Mucosa of rectum (tissue), 2 donors: ENCODE results near the gene VTCN1.

ENCODE experiments used
- H3K27ac ChIP-seq, 2 donors: one replicate each; pipeline ENCODE4 v1.7.0; 2013; ENCODE audit warnings: inconsistent platforms in 2 of 2, low read depth in 2 of 2, low read length in 2 of 2
- H3K27me3 ChIP-seq, 2 donors: one replicate each; pipeline ENCODE4 v1.7.0; 2013; ENCODE audit warnings: low read length in 2 of 2; ENCODE audit not compliant: control insufficient read depth in 2 of 2, insufficient read depth in 2 of 2
- H3K36me3 ChIP-seq, 2 donors: one replicate each; pipeline ENCODE4 v1.7.0; 2013; ENCODE audit warnings: low read length in 2 of 2; ENCODE audit not compliant: control insufficient read depth in 2 of 2, insufficient read depth in 2 of 2
- H3K4me1 ChIP-seq, 2 donors: one replicate each; pipeline ENCODE4 v1.7.0; 2013; ENCODE audit warnings: low read length in 2 of 2, mild to moderate bottlenecking in 1 of 2; ENCODE audit not compliant: control insufficient read depth in 2 of 2, insufficient read depth in 2 of 2
- H3K4me3 ChIP-seq, 2 donors: one replicate each; pipeline ENCODE4 v1.7.0; 2013; ENCODE audit warnings: low read length in 2 of 2
- H3K9ac ChIP-seq, 2 donors: one replicate each; pipeline ENCODE4 v1.7.0; 2013; ENCODE audit warnings: low read length in 2 of 2, low read depth in 1 of 2, mild to moderate bottlenecking in 1 of 2
- H3K9me3 ChIP-seq, 2 donors: one replicate each; pipeline ENCODE4 v1.7.0; 2013; ENCODE audit warnings: low read length in 2 of 2; ENCODE audit not compliant: control insufficient read depth in 2 of 2
- donor health status: healthy.
- donor health status: Normal muscosa, but diverticular disease.

Gene VTCN1

GRCh38 chr1:117183112-117183511 is 27.6 kb downstream of the VTCN1 start:
- Histone ChIP-seq H3K27me3 (no peaks in the 10 kb centered on the region), H3K4me3 (no peak overlapping the region), H3K9me3 (no peaks in the 10 kb centered on the region), H3K4me1 (no peaks in the 10 kb centered on the region), H3K27ac (no peak overlapping the region), H3K9ac (no peak overlapping the region), H3K36me3 (no peaks in the 10 kb centered on the region)

DNA sequence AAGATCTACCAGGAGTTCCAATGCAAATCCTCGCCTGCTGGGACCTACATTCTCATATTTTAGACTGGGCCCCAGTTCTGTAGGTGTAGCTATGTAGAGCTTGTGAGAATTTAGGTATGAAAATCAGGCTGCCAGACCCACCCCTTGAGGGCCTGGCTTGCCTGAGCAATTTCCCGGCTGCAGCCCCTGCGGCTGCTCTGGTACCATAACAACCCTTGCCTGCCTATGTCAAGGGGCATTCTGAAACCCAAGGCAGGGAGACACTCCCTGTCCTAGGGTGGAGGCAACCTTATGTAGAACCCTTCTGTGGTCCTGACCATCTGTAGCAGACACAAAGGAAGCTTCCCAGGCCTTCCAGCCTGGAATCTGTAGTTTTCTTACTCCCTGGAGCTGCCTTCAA is 28.4 kb downstream of the VTCN1 start:
- Histone ChIP-seq H3K9ac (no peak overlapping the region), H3K4me3 (no peak overlapping the region), H3K9me3 (no peaks in the 10 kb centered on the region), H3K27ac (no peak overlapping the region), H3K4me1 (no peaks in the 10 kb centered on the region), H3K27me3 (no peaks in the 10 kb centered on the region), H3K36me3 (no peaks in the 10 kb centered on the region)

- Histone ChIP-seq H3K27me3 (no peaks in the 10 kb centered on the region), H3K9ac (no peak overlapping the region), H3K4me3 (no peak overlapping the region), H3K4me1 (no peaks in the 10 kb centered on the region), H3K36me3 (no peaks in the 10 kb centered on the region), H3K27ac (no peak overlapping the region), H3K9me3 (no peaks in the 10 kb centered on the region)
These were observed 29.1 kb downstream of the VTCN1 start for GRCh38 chr1:117181630-117182041.

GRCh38 chr1:117180147-117180967 is 30.4 kb downstream of the VTCN1 start:
- Histone ChIP-seq H3K27me3 (no peaks in the 10 kb centered on the region), H3K9me3 (no peaks in the 10 kb centered on the region), H3K36me3 (no peaks in the 10 kb centered on the region), H3K9ac (no peak overlapping the region), H3K27ac (no peak overlapping the region), H3K4me3 (no peak overlapping the region), H3K4me1 (no peaks in the 10 kb centered on the region)

DNA sequence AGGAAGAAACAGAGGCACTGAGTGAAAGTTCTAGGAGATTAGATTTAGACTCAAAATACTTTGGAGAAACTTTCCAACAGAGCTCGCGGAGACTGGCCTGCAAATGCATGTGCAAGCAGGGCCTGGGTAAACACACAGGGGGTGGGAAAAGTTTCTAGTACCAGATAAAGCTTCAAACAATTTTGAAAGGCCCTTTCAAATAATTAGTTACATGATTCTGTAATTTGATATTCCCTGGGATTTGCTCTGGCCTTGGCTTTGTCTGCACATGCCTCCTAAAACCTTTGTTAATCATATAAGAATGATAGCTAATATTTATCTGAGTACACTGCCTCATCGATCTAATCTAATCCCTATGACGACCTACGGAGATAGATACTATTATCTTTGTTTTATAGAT is 31.3 kb downstream of the VTCN1 start:
- H3K27ac ChIP-seq: no peak overlapping the region
- H3K9me3 ChIP-seq: no peaks in the 10 kb centered on the region
- H3K4me3 ChIP-seq: no peak overlapping the region
- H3K27me3 ChIP-seq: no peaks in the 10 kb centered on the region
- no peaks in the 10 kb centered on the region for H3K36me3 ChIP-seq
- H3K9ac ChIP-seq: no peak overlapping the region
- no peaks in the 10 kb centered on the region for H3K4me1 ChIP-seq

DNA sequence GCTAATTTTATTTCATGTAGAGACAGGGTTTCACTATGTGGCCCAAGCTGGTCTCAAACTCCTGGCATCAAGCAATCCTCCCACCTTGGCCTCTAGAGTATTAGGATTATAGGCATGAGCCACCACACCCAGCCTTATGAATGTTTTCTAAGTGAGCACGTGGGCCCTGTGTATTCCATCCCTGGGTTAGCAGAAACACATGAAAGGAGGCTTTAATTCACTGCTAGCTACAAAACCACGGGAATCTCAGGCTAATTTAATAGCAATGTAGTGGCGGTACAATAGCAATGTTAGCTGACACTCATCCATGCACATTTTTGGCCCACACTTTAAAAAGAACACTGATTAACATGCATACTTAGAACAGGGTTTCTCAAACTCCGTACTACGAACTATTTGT is 32.0 kb downstream of the VTCN1 start:
- Histone ChIP-seq H3K9me3 (no peaks in the 10 kb centered on the region), H3K27ac (no peak overlapping the region), H3K4me3 (no peak overlapping the region), H3K4me1 (no peaks in the 10 kb centered on the region), H3K27me3 (no peaks in the 10 kb centered on the region), H3K9ac (no peak overlapping the region), H3K36me3 (no peaks in the 10 kb centered on the region)

GRCh38 chr1:117177376-117177775 is 33.4 kb downstream of the VTCN1 start:
- Histone ChIP-seq H3K36me3 (no peaks in the 10 kb centered on the region), H3K4me3 (no peak overlapping the region), H3K4me1 (no peaks in the 10 kb centered on the region), H3K9ac (no peak overlapping the region), H3K9me3 (no peaks in the 10 kb centered on the region), H3K27me3 (no peaks in the 10 kb centered on the region), H3K27ac (no peak overlapping the region)

DNA sequence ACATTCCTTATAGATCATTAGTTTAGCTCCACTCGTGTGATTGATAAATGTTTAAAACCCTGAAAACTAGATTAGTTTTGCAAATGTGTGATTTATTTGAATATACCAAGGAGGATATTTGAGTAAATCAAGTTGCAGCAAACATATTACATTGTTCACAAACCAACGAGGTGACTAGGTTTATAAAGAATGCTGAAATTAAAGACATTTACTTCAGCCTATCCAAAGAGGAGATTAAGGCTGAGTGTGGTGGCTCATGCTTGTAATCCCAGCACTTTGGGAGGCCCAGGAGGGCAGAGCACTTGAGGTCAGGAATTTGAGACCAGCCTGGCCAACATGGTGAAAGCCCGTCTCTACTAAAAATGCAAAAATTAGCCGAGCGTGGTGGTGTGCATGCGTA is 34.1 kb downstream of the VTCN1 start:
- Histone ChIP-seq H3K9ac (no peak overlapping the region), H3K4me3 (no peak overlapping the region), H3K27ac (no peak overlapping the region), H3K9me3 (no peaks in the 10 kb centered on the region), H3K4me1 (no peaks in the 10 kb centered on the region), H3K36me3 (no peaks in the 10 kb centered on the region), H3K27me3 (no peaks in the 10 kb centered on the region)

DNA sequence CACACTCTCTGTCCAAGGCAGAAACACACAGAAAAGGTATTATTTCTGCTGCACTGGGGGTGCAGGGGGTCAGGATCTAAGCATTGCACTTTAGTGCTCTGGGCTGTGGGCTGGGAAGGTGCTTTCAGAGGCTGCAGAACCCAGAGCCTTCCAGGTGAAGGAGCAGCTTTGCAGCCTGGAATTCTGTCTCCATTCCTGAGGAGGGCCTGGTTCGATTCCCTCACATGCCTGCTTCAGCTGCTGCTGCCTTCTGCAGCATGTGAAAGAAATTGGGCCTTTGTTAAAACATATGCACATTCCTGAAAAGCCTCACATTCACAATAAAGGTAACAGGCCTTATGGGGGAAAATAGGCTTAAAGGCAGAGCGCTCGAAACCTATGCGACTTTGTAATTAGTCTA is 35.9 kb downstream of the VTCN1 start:
- Histone ChIP-seq H3K4me1 (no peaks in the 10 kb centered on the region), H3K9ac (no peak overlapping the region), H3K9me3 (no peaks in the 10 kb centered on the region), H3K4me3 (no peak overlapping the region), H3K36me3 (no peaks in the 10 kb centered on the region), H3K27ac (no peak overlapping the region), H3K27me3 (no peaks in the 10 kb centered on the region)

- Histone ChIP-seq H3K27me3 (no peaks in the 10 kb centered on the region), H3K9ac (no peak overlapping the region), H3K9me3 (no peaks in the 10 kb centered on the region), H3K36me3 (no peaks in the 10 kb centered on the region), H3K4me3 (no peak overlapping the region), H3K4me1 (no peaks in the 10 kb centered on the region), H3K27ac (no peak overlapping the region)
These were observed 37.0 kb downstream of the VTCN1 start for GRCh38 chr1:117173691-117174090.
